D721Med (cell line): ENCODE data around the gene TMC3.

Source experiments
- DNase-seq: peaks from one replicate; pipeline ENCODE4 v3.0.0; 2011; ENCODE audit warnings: low spot score; ENCODE audit not compliant: insufficient read length
- FAIRE-seq: peaks from 2 replicates; lab custom pipeline; 2011; peaks lifted over from hg19 to GRCh38; lab: Jason Lieb, UNC
- TF ChIP-seq, protein P1 (sequence below): IDR thresholded peaks from 2 replicates; pipeline ENCODE4 v1.5.1; 2012; ENCODE audit warnings: mild to moderate bottlenecking, control low read depth; ENCODE audit not compliant: insufficient read depth; ENCODE audit errors: missing control alignments

TMC3 gene

GRCh38 chr15:81362790-81363189, 11.2 kb downstream of the TMC3 start:
- FAIRE-seq (no peak), DNase-seq (no peak)
- TF ChIP-seq, protein P1, sequence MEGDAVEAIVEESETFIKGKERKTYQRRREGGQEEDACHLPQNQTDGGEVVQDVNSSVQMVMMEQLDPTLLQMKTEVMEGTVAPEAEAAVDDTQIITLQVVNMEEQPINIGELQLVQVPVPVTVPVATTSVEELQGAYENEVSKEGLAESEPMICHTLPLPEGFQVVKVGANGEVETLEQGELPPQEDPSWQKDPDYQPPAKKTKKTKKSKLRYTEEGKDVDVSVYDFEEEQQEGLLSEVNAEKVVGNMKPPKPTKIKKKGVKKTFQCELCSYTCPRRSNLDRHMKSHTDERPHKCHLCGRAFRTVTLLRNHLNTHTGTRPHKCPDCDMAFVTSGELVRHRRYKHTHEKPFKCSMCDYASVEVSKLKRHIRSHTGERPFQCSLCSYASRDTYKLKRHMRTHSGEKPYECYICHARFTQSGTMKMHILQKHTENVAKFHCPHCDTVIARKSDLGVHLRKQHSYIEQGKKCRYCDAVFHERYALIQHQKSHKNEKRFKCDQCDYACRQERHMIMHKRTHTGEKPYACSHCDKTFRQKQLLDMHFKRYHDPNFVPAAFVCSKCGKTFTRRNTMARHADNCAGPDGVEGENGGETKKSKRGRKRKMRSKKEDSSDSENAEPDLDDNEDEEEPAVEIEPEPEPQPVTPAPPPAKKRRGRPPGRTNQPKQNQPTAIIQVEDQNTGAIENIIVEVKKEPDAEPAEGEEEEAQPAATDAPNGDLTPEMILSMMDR, result no peak

DNA sequence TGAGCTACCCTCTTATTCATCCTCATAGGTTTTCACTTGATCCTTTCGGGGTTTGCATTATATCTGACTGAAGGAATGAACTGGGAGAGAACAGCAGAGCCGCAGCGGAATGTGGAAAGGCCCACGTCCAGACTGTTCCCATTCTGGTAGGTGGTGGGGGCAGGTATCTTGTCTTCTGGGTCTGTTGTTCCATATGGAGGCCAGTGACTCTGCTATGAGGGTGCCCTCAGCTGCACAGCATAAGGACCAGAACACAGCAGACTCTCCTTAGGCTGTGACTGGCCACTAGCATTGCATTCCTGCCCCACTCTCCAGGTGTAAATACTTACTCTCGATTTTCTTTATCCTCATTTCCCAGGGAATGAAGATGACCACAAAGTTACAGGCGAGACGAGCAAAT, 12.1 kb downstream of the TMC3 start:
- no peak for DNase-seq
- FAIRE-seq, result no peak
- TF ChIP-seq, protein P1, result no peak

GRCh38 chr15:81360491-81360890, 13.5 kb downstream of the TMC3 start:
- TF ChIP-seq, protein P1, result no peak
- FAIRE-seq, result no peak
- DNase-seq, result no peak

DNA sequence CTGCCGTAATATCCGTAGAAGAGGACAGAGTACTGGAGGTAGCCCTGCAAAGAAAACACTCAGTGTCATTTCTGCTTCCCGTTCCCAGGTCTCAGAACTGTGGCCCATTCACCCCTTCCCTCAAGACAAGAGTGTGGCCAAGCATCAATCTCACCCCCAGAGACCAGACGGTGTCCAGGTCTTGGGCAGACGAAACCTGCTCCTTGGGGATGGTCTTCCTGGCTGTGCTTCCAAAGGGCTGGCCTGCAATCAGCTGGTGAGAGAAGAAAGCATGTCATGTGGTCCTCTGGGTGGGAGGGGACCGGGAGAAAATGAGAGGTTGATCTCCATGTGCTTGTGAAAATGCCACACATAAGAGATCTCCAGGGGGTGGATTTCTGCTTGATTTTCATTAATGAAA, 15.8 kb downstream of the TMC3 start:
- FAIRE-seq (no peak), DNase-seq (no peak)
- TF ChIP-seq, protein P1, result no peak

DNA sequence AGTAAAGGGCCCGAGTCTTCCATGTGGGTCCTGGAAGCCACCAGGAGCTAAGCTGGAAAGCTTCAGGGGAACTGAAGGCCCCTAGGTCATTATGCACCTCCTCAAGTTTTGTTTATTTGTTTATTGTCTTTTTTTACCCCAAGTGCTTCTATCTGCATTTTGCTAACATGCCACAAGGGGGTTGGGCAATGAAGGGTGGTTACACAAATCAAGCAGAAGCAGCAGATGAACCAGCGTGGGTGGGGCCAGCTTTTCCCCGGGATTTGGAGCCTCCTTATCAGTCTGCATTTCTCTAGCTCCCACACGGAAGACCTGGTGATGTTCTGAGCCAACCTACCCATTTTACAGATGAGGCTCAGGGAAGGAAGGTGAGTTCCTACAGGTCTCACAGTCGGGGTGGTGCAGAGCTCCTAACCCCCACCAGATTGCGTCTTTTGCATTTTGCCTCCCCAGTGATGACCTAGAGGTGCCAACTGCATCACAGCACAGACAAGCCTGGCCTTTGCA, 16.8 kb downstream of the TMC3 start:
- FAIRE-seq (no peak), DNase-seq (no peak)
- TF ChIP-seq, protein P1, result no peak

DNA sequence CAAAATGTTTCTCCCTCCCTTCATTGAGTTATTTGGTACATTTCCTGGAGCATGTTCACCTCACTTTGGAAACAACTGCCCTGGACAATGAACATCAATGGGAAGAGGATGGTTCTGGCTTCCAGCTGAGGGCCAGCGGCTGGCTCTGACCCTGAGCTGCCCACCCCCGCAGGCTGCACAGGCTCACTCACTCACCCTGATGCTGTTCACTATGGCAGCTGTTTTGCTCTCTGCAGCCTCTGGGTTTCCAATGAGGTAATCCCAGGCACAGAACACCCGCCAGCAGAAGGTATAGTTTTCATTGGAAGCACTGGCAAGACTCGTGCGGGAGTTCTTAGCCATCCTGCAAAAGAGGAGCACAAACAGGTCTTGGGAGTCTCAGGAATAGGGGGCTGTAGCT, 17.8 kb downstream of the TMC3 start:
- DNase-seq (no peak), FAIRE-seq (no peak)
- TF ChIP-seq, protein P1, result no peak

DNA sequence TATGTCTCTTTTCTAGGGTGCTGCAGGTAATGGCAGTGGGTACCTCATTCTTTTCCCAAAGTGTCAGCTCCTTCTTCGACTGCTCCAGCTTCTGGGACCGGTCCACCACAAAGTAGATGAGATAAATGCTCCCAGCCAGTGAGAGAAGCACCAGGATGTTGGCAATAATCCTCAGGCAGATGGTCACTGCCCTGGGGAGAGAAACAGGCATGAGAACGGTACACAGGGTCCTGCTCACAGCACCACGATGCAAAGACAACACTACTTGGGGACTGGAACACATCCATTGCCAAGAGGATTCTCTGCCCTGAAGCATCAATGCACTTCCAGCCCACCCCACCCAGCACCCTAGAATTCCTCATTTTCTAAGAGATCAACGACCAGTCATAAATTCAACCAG, 22.4 kb downstream of the TMC3 start:
- FAIRE-seq (no peak), DNase-seq (no peak)
- TF ChIP-seq, protein P1, result no peak
